ENCODE results near the gene CACNA1S.

The CACNA1S gene

GRCh38 chr1:201114245-201115131, 2.3 kb upstream of the CACNA1S start:
- peak overlapping the region; percentile 47 for H3K27ac Mint-ChIP-seq
- H3K9me3 Mint-ChIP-seq (ENCODE audit: low read depth), result no peaks in the 10 kb centered on the region
- H3K4me3 Mint-ChIP-seq, result peak overlapping the region; percentile 87
- no peaks in the 10 kb centered on the region for H3K36me3 Mint-ChIP-seq
- H3K27me3 Mint-ChIP-seq, result no peaks in the 10 kb centered on the region
- peaks cover 9% of the 10 kb centered on the region for H3K4me1 Mint-ChIP-seq (ENCODE audit: low read depth)

GRCh38 chr1:201113451-201114244, 1.4 kb upstream of the CACNA1S start:
- H3K4me3 Mint-ChIP-seq, result peak overlapping the region; percentile 87

GRCh38 chr1:201112926-201113325, 700 bp upstream of the CACNA1S start:
- no peak overlapping the region for H3K27ac Mint-ChIP-seq
- H3K4me3 Mint-ChIP-seq, result peak overlapping the region; percentile 20
- H3K36me3 Mint-ChIP-seq, result no peaks in the 10 kb centered on the region
- H3K27me3 Mint-ChIP-seq, result no peaks in the 10 kb centered on the region
- no peaks in the 10 kb centered on the region for H3K9me3 Mint-ChIP-seq (ENCODE audit: low read depth)
- H3K4me1 Mint-ChIP-seq (ENCODE audit: low read depth), result peaks cover 8% of the 10 kb centered on the region

More at GRCh38 chr1:201113451-201114244, 1.4 kb upstream of the CACNA1S start:
- no peaks in the 10 kb centered on the region for H3K9me3 Mint-ChIP-seq (ENCODE audit: low read depth)
- peaks cover 8% of the 10 kb centered on the region for H3K4me1 Mint-ChIP-seq (ENCODE audit: low read depth)
- H3K36me3 Mint-ChIP-seq, result no peaks in the 10 kb centered on the region
- H3K27me3 Mint-ChIP-seq, result no peaks in the 10 kb centered on the region
- H3K27ac Mint-ChIP-seq, result no peak overlapping the region

- H3K27me3 Mint-ChIP-seq, result no peaks in the 10 kb centered on the region
Measured at GRCh38 chr1:201111672-201112071, 554 bp downstream of the CACNA1S start.

GRCh38 chr1:201111156-201111555, 1.1 kb downstream of the CACNA1S start:
- no peak overlapping the region for H3K4me3 Mint-ChIP-seq
- H3K27ac Mint-ChIP-seq, result no peak overlapping the region

More at GRCh38 chr1:201111672-201112071, 554 bp downstream of the CACNA1S start:
- H3K4me1 Mint-ChIP-seq (ENCODE audit: low read depth), result peaks cover 8% of the 10 kb centered on the region
- H3K27ac Mint-ChIP-seq, result no peak overlapping the region
- no peaks in the 10 kb centered on the region for H3K36me3 Mint-ChIP-seq
- no peak overlapping the region for H3K4me3 Mint-ChIP-seq
- no peaks in the 10 kb centered on the region for H3K9me3 Mint-ChIP-seq (ENCODE audit: low read depth)

GRCh38 chr1:201110616-201111015, 1.6 kb downstream of the CACNA1S start:
- Mint-ChIP-seq H3K36me3 (no peaks in the 10 kb centered on the region), H3K27me3 (no peaks in the 10 kb centered on the region), H3K27ac (no peak overlapping the region), H3K4me1 (ENCODE audit: low read depth) (peaks cover 3% of the 10 kb centered on the region), H3K4me3 (no peak overlapping the region), H3K9me3 (ENCODE audit: low read depth) (no peaks in the 10 kb centered on the region)

More at GRCh38 chr1:201111156-201111555, 1.1 kb downstream of the CACNA1S start:
- Mint-ChIP-seq H3K36me3 (no peaks in the 10 kb centered on the region), H3K9me3 (ENCODE audit: low read depth) (no peaks in the 10 kb centered on the region), H3K4me1 (ENCODE audit: low read depth) (peaks cover 6% of the 10 kb centered on the region), H3K27me3 (no peaks in the 10 kb centered on the region)

GRCh38 chr1:201110138-201110537, 2.1 kb downstream of the CACNA1S start:
- Mint-ChIP-seq H3K9me3 (ENCODE audit: low read depth) (no peaks in the 10 kb centered on the region), H3K27ac (no peak overlapping the region), H3K27me3 (no peaks in the 10 kb centered on the region), H3K4me3 (no peak overlapping the region), H3K4me1 (ENCODE audit: low read depth) (peaks cover 2% of the 10 kb centered on the region), H3K36me3 (no peaks in the 10 kb centered on the region)

GRCh38 chr1:201109651-201110050, 2.6 kb downstream of the CACNA1S start:
- Mint-ChIP-seq H3K4me3 (no peak overlapping the region), H3K4me1 (ENCODE audit: low read depth) (no peaks in the 10 kb centered on the region), H3K9me3 (ENCODE audit: low read depth) (no peaks in the 10 kb centered on the region), H3K27ac (no peak overlapping the region), H3K27me3 (no peaks in the 10 kb centered on the region), H3K36me3 (no peaks in the 10 kb centered on the region)

GRCh38 chr1:201108614-201109013, 3.6 kb downstream of the CACNA1S start:
- no peak overlapping the region for H3K27ac Mint-ChIP-seq
- H3K9me3 Mint-ChIP-seq (ENCODE audit: low read depth), result no peaks in the 10 kb centered on the region
- H3K27me3 Mint-ChIP-seq, result no peaks in the 10 kb centered on the region
- H3K4me3 Mint-ChIP-seq, result no peak overlapping the region
- no peaks in the 10 kb centered on the region for H3K4me1 Mint-ChIP-seq (ENCODE audit: low read depth)
- no peaks in the 10 kb centered on the region for H3K36me3 Mint-ChIP-seq

GRCh38 chr1:201105688-201106087, 6.5 kb downstream of the CACNA1S start:
- Mint-ChIP-seq H3K36me3 (no peaks in the 10 kb centered on the region), H3K27ac (no peak overlapping the region), H3K4me1 (ENCODE audit: low read depth) (no peaks in the 10 kb centered on the region), H3K27me3 (no peaks in the 10 kb centered on the region), H3K9me3 (ENCODE audit: low read depth) (no peaks in the 10 kb centered on the region), H3K4me3 (no peak overlapping the region)

- no peaks in the 10 kb centered on the region for H3K36me3 Mint-ChIP-seq
- no peak overlapping the region for H3K4me3 Mint-ChIP-seq
- no peaks in the 10 kb centered on the region for H3K4me1 Mint-ChIP-seq (ENCODE audit: low read depth)
- H3K9me3 Mint-ChIP-seq (ENCODE audit: low read depth), result no peaks in the 10 kb centered on the region
- no peak overlapping the region for H3K27ac Mint-ChIP-seq
- no peaks in the 10 kb centered on the region for H3K27me3 Mint-ChIP-seq
Measured at GRCh38 chr1:201104141-201104540, 8.1 kb downstream of the CACNA1S start.

GRCh38 chr1:201103666-201104065, 8.6 kb downstream of the CACNA1S start:
- no peaks in the 10 kb centered on the region for H3K9me3 Mint-ChIP-seq (ENCODE audit: low read depth)
- no peaks in the 10 kb centered on the region for H3K4me1 Mint-ChIP-seq (ENCODE audit: low read depth)
- no peak overlapping the region for H3K27ac Mint-ChIP-seq
- H3K36me3 Mint-ChIP-seq, result no peaks in the 10 kb centered on the region
- no peaks in the 10 kb centered on the region for H3K27me3 Mint-ChIP-seq
- no peak overlapping the region for H3K4me3 Mint-ChIP-seq

- Mint-ChIP-seq H3K27me3 (peaks cover 3% of the 10 kb centered on the region), H3K4me3 (no peak overlapping the region), H3K9me3 (ENCODE audit: low read depth) (no peaks in the 10 kb centered on the region), H3K27ac (no peak overlapping the region), H3K4me1 (ENCODE audit: low read depth) (no peaks in the 10 kb centered on the region), H3K36me3 (no peaks in the 10 kb centered on the region)
Measured at GRCh38 chr1:201100169-201100930, 11.9 kb downstream of the CACNA1S start.

GRCh38 chr1:201098992-201099677, 13.1 kb downstream of the CACNA1S start:
- no peak overlapping the region for H3K4me3 Mint-ChIP-seq
- H3K27me3 Mint-ChIP-seq, result peaks cover 3% of the 10 kb centered on the region
- no peaks in the 10 kb centered on the region for H3K4me1 Mint-ChIP-seq (ENCODE audit: low read depth)
- H3K27ac Mint-ChIP-seq, result no peak overlapping the region
- H3K36me3 Mint-ChIP-seq, result no peaks in the 10 kb centered on the region
- H3K9me3 Mint-ChIP-seq (ENCODE audit: low read depth), result no peaks in the 10 kb centered on the region

Measured in activated naive CD8-positive, alpha-beta T cell (primary cell).